Endothelial cell of umbilical vein (primary cell): Measurements from ENCODE around the gene PHF1. TPM values are rescaled to one million over a fixed set of nuclear protein-coding genes. Genes with fewer than 3 reads are reported as not detected.

ENCODE experiments used
- BruUV-seq: library from RNA; stranded (reverse); fragments of 400-500 nt; replicated peaks from 2 replicates; lab custom pipeline; 2021; lab: Mats Ljungman, UMichigan
- CTCF ChIA-PET: fragments of 300-600, 350-600 bp; sonication (Branson Sonifier 250); formaldehyde crosslinking; loops from one replicate; lab custom pipeline; 2021; ENCODE audit warnings: antibody characterized with exemption, inconsistent platforms; lab: Charles Lee
- POLR2A ChIA-PET: fragments of 300-600, 350-600 bp; sonication (Branson Sonifier 250); formaldehyde crosslinking; loops from one replicate; lab custom pipeline; 2021; ENCODE audit warnings: antibody characterized with exemption, inconsistent platforms; lab: Charles Lee
- DNase-seq: peaks from one replicate; pipeline ENCODE4 v3.0.0-alpha.2; 2011; ENCODE audit warnings: low read depth, low spot score
- FAIRE-seq: peaks from 2 replicates; lab custom pipeline; 2011; peaks lifted over from hg19 to GRCh38; lab: Jason Lieb, UNC
- H2AFZ ChIP-seq: 2 replicates; pipeline ENCODE4 v1.6.0; 2012; ENCODE audit warnings: low read depth, low read length, control low read depth, inconsistent platforms
- H3K27ac ChIP-seq: 2 replicates; pipeline ENCODE4 v1.5.1; 2011; ENCODE audit warnings: low read depth, mild to moderate bottlenecking, control low read depth, low read length, moderate library complexity; ENCODE audit not compliant: insufficient read depth
- H3K27me3 ChIP-seq, 2 experiments: 2 replicates each; pipeline versions ENCODE4 v1.6.0 to v1.6.1; 2011; ENCODE audit warnings: low read length in 2 of 2, mixed read lengths in 1 of 2; ENCODE audit not compliant: control insufficient read depth in 2 of 2, insufficient read depth in 2 of 2
- H3K36me3 ChIP-seq, 2 experiments: 2 replicates in 1 of 2; 3 replicates in 1 of 2; pipeline ENCODE4 v1.5.1; 2011; ENCODE audit warnings: low read length in 2 of 2, mild to moderate bottlenecking in 1 of 2, moderate library complexity in 1 of 2; ENCODE audit not compliant: control insufficient read depth in 2 of 2, insufficient read depth in 2 of 2; ENCODE audit errors: extremely low read depth in 1 of 2
- H3K4me1 ChIP-seq: 3 replicates; pipeline ENCODE4 v1.5.1; 2011; ENCODE audit warnings: mild to moderate bottlenecking, low read length; ENCODE audit not compliant: control insufficient read depth, insufficient read depth; ENCODE audit errors: extremely low read depth
- H3K4me2 ChIP-seq: 2 replicates; pipeline ENCODE4 v1.6.1; 2011; ENCODE audit warnings: low read length, control low read depth, mixed read lengths; ENCODE audit not compliant: insufficient read depth
- H3K4me3 ChIP-seq, 3 experiments: fragments of 200-600 bp in 1 of 3; sonication (generic), shearing (Covaris generic) in 1 of 3; replicated peaks in 1 of 3; 2 replicates each; pipeline ENCODE4 v1.5.1; 2011 to 2016; ENCODE audit warnings: control low read depth in 3 of 3, low read length in 3 of 3, mild to moderate bottlenecking in 2 of 3, inconsistent platforms in 1 of 3, low read depth in 1 of 3, moderate library complexity in 1 of 3; ENCODE audit not compliant: insufficient read depth in 1 of 3
- H3K79me2 ChIP-seq: 2 replicates; pipeline ENCODE4 v1.6.0; 2012; ENCODE audit warnings: low read length, inconsistent platforms; ENCODE audit not compliant: control insufficient read depth, insufficient read depth
- H3K9ac ChIP-seq: replicated peaks from 2 replicates; pipeline ENCODE3; 2011; ENCODE audit warnings: low read length, control low read depth; ENCODE audit not compliant: insufficient read depth; ENCODE audit errors: extremely low read depth
- H3K9me1 ChIP-seq: replicated peaks from 3 replicates; pipeline ENCODE4 v1.6.0; 2011; ENCODE audit warnings: mild to moderate bottlenecking, low read length; ENCODE audit not compliant: control insufficient read depth, insufficient read depth; ENCODE audit errors: extremely low read depth
- H3K9me3 ChIP-seq: replicated peaks from 2 replicates; pipeline ENCODE4 v1.5.1; 2012; ENCODE audit warnings: low read length, inconsistent platforms; ENCODE audit not compliant: control insufficient read depth, insufficient read depth
- H4K20me1 ChIP-seq: replicated peaks from 2 replicates; pipeline ENCODE3; 2011; ENCODE audit warnings: mild to moderate bottlenecking, low read length; ENCODE audit not compliant: control insufficient read depth, insufficient read depth; ENCODE audit errors: extremely low read depth
- CTCF ChIP-seq, 2 donors: IDR thresholded peaks; 1 replicate in 1 of 2; 2 replicates in 1 of 2; pipeline ENCODE4 v1.5.1; 2011; ENCODE audit warnings: low read length in 2 of 2, mild to moderate bottlenecking in 2 of 2, moderate library complexity in 2 of 2, control low read depth in 1 of 2, inconsistent platforms in 1 of 2, low read depth in 1 of 2; ENCODE audit not compliant: insufficient read depth in 1 of 2; ENCODE audit errors: extremely low read depth in 1 of 2
- EZH2 ChIP-seq: IDR thresholded peaks from 2 replicates; pipeline ENCODE4 v1.6.1; 2012; ENCODE audit warnings: borderline replicate concordance, low read depth, mild to moderate bottlenecking, moderate library complexity, low read length, inconsistent platforms; ENCODE audit not compliant: severe bottlenecking
- FOS ChIP-seq: IDR thresholded peaks from 2 replicates; pipeline ENCODE4 v1.6.1; 2011; ENCODE audit warnings: mild to moderate bottlenecking, low read length, moderate library complexity, borderline replicate concordance; ENCODE audit not compliant: insufficient read depth
- GATA2 ChIP-seq: IDR thresholded peaks from 2 replicates; pipeline ENCODE4 v1.7.0; 2011; ENCODE audit warnings: low read depth, mild to moderate bottlenecking, moderate library complexity, mixed read lengths, low read length; ENCODE audit not compliant: insufficient read length, insufficient read depth
- JUN ChIP-seq: IDR thresholded peaks from 2 replicates; pipeline ENCODE4 v1.6.1; 2011; ENCODE audit warnings: borderline replicate concordance, low read depth; ENCODE audit not compliant: insufficient read length, insufficient read depth
- MAX ChIP-seq: IDR thresholded peaks from 2 replicates; pipeline ENCODE4 v1.6.1; 2011; ENCODE audit not compliant: insufficient read depth, insufficient read length
- MYC ChIP-seq: IDR thresholded peaks from one replicate; pipeline ENCODE4 v1.6.1; 2011; ENCODE audit warnings: mild to moderate bottlenecking, low read depth, low read length
- POLR2A ChIP-seq: IDR thresholded peaks from 2 replicates; pipeline ENCODE4 v1.6.1; 2012; ENCODE audit warnings: low read depth, mild to moderate bottlenecking, control low read depth, low read length
- POLR2AphosphoS5 ChIP-seq: IDR thresholded peaks from 2 replicates; pipeline ENCODE4 v1.6.1; 2012; ENCODE audit warnings: low read depth, mild to moderate bottlenecking, control low read depth, low read length, moderate library complexity; ENCODE audit not compliant: insufficient read depth
- dilution Hi-C: fragments of 300-500 bp; cut with MboI; formaldehyde crosslinking; loops from one replicate; pipeline ENCODE4 v1.15.0; 2019; ENCODE audit warnings: low sequenced_read_pairs; ENCODE audit not compliant: extremely low pct_ligation_motif_present
- intact Hi-C: fragments of 100-400 bp; cut with micrococcal nuclease; formaldehyde crosslinking; loops from one replicate; pipeline ENCODE4 v1.10.0; 2022
- polyA plus RNA-seq, 4 experiments: library from polyadenylated mRNA; depleted of rRNA in 3 of 4; stranded (reverse) in 3 of 4; unstranded in 1 of 4; fragments of >200 nt; gene quantifications; 2 replicates each; pipeline versions ENCODE4 v1.2.1 to v1.2.3, GENCODE V29; 2011 to 2012; ENCODE audit warnings: missing spikeins in 1 of 4
- total RNA-seq: library from RNA; stranded (reverse); gene quantifications from 2 replicates; pipeline ENCODE4 v1.2.3, GENCODE V29; 2021

Gene PHF1
- total and polyA plus RNA-seq, 2 donors (not counting 3 experiments of a cell fraction or from before 2014, with no cell fraction given) = 32.5 to 53.1 TPM

- ChIA-PET POLR2A (no interaction called here), CTCF (no interaction called here)
- no peaks in the 10 kb centered on the region for H3K9me1 ChIP-seq
- TF ChIP-seq EZH2 = no peak
- TF ChIP-seq MYC = no peak
- no peak for TF ChIP-seq POLR2A
- TF ChIP-seq FOS = no peak
- no peak for TF ChIP-seq MAX
- no peak for TF ChIP-seq POLR2AphosphoS5
- no peak for TF ChIP-seq GATA2
- no peak for TF ChIP-seq CTCF (IDR thresholded peaks at IDR 0.05; ENCODE audit: extremely low read depth in 1 of 2, insufficient read depth in 1 of 2, low read depth in 1 of 2, low read length in 2 of 2)
- no peak for TF ChIP-seq JUN
- intact Hi-C loops = no loop called here
- H3K36me3 ChIP-seq = peaks cover 17 to 18% of the 10 kb centered on the region in 2 experiments
- BruUV-seq = no TSS peak
- no peak overlapping the region for H2AFZ ChIP-seq
- no peaks in the 10 kb centered on the region for H3K27me3 ChIP-seq
- dilution Hi-C loops = no loop called here
- no peaks in the 10 kb centered on the region for H4K20me1 ChIP-seq
- H3K4me2 ChIP-seq = no peak overlapping the region
- H3K9ac ChIP-seq = no peak overlapping the region
- no peaks in the 10 kb centered on the region for H3K9me3 ChIP-seq
- DNase-seq (no peak), FAIRE-seq (no peak)
- peaks cover 5% of the 10 kb centered on the region for H3K4me1 ChIP-seq
- H3K79me2 ChIP-seq = peaks cover 6% of the 10 kb centered on the region
- no peak overlapping the region for H3K4me3 ChIP-seq
- H3K27ac ChIP-seq = no peak overlapping the region
Observed at GRCh38 chr6:33405386-33405940, 5.4 kb upstream of the PHF1 start.
